Mammary epithelial cell (primary cell): Measurements from ENCODE around the gene DNAH7.

Experiments
- CTCF ChIP-seq, 2 donors: IDR thresholded peaks in 1 of 2; conservative IDR thresholded peaks in 1 of 2; 2 replicates each; pipeline ENCODE4 v1.5.1; 2011 to 2012; ENCODE audit warnings: inconsistent platforms in 2 of 2, low read length in 2 of 2, mild to moderate bottlenecking in 2 of 2, control low read depth in 1 of 2, low read depth in 1 of 2; ENCODE audit not compliant: insufficient read depth in 1 of 2; ENCODE audit errors: extremely low read depth in 1 of 2
- EZH2 ChIP-seq: IDR thresholded peaks from 2 replicates; pipeline ENCODE4 v1.6.1; 2012; ENCODE audit warnings: low read length, inconsistent platforms, borderline replicate concordance

GRCh38 chr2:195795879-195796278, 272.8 kb downstream of the DNAH7 start:
- no peak for TF ChIP-seq CTCF (conservative IDR thresholded peaks at IDR 0.05 in 1 of 2, IDR thresholded peaks at IDR 0.05 in 1 of 2; ENCODE audit: extremely low read depth in 1 of 2, insufficient read depth in 1 of 2, low read depth in 1 of 2, low read length in 2 of 2)
- no peak for TF ChIP-seq EZH2
